Stimulated activated CD8-positive, alpha-beta memory T cell treated with anti-CD3 and anti-CD28 coated beads, Interleukin-15, amount 100 ng/mL, for 24 hours (primary cell): Measurements from ENCODE around the gene CSTB.

Experiments used
- DNase-seq: peaks from one replicate; pipeline ENCODE4 v3.0.0-alpha.2; 2020; ENCODE audit warnings: low read depth

Gene CSTB

DNA sequence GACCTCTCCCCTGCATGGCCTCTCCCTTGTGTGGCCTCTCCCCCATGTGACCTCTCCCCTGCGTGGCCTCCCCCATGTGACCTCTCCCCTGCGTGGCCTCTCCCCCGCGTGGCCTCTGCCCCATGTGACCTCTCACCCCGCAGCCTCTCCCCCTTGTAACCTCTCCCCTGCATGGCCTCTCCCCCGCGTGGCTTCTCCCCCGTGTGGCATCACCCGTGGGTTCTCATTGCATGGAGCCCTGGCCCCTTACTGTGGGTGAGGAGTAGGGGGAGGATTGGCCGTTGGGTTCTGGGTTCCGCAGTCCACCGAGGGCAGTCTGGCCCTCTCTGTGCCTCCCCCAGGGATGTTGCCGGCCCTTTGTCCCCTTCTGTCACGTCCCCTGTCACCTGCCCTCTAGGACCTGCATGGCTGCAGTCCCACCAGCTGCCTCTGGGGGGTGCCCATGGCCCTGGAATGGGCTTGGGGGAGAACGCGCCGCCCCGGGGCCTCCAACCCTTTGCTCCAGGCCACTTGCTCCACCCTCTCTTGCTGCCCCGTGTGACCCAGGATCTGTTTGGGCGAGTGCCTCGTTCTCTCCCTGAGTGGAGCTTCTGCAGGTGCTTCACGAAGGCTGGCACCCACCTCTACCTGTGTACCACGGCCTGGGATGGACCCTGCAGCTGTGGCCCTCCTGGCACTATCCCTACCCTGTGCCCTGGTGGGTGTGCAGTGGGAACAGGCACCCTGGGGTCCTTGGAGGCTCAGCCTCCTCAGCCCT lies 34.6 kb upstream of the CSTB start:
- peak; percentile 84 for DNase-seq

DNA sequence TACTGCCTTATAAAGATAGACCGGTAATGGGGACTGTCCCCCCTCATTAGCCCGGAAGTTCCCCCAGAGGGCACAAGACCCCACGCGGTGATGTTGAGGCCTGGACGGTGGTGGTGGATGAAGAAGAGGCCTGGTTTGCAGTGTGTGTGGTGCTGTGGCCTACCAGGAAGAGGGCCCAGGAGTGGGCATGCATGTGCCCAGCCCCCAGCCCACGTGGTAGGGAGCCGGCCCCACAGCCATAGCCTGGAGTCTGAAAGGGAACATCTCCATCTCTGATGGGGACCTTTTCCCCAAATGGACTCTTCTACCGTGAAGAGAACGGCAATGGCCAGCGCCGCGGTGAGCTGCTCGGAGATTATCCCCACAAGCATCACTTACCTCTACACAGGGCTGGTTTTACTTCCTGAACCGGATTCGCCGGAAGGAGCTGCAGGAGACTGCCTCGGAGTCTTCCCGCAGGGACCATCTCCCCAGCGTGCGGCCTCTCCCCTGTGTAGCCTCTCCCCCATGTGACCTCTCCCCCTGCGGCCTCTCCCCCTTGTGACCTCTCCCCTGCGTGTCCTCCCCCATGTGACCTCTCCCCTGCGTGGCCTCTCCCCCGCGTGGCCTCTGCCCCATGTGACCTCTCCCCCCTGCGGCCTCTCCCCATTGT lies 33.9 kb upstream of the CSTB start:
- DNase-seq = no peak

- no peak for DNase-seq
Observed at GRCh38 chr21:43809346-43809799, 33.3 kb upstream of the CSTB start.

DNA sequence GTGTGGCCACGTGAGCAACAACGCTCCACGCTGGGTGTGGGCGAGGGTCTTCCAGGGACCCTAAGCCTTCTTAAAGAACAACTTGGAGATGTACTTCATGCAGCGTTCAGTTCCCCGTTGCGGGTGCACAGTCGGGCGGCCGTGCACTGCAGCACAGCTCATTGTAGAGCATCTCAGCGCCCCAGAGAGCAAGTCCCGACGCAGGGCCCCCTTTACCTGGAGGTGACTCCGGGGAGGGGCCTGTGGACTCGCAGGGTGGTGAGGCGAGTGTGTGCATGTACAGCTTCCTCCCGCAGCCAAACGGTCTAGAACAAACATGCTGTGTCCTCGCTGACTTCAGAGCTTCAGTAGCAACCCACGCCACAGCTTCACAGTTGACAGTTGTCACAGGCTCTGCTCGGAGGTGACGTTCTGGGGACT lies 32.7 kb upstream of the CSTB start:
- DNase-seq = no peak

GRCh38 chr21:43808367-43808766 lies 32.3 kb upstream of the CSTB start:
- DNase-seq = no peak

- DNase-seq = no peak
Observed at GRCh38 chr21:43806017-43806710, 30.1 kb upstream of the CSTB start.

DNA sequence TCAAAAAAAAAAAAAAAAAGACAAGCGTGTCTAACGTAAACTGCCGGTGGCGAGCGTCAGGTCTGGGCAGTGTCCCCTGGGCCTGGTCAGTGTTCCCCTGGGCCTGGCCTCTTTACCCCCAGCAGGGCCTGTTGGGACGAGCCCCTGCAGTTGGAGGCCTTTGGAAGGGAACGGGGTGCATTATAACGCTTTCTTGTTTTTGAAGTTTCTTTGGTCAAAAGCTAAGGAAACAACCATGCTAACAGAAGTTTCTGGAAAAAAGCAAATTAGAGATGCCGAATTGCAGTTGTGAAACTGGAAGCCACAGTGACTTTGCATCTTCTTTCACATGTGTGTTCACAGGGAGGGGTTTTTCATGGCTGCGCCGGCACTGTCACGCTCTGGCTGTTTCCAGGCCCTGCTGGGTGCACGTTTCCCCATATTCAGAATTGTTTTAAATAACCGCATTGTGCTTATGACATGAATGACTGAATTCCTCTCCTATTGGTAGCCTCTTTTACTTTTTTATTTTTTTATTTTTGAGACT lies 29.2 kb upstream of the CSTB start:
- no peak for DNase-seq

- DNase-seq = no peak
Observed at GRCh38 chr21:43803558-43804300, 27.6 kb upstream of the CSTB start.

- DNase-seq = no peak
Observed at GRCh38 chr21:43802713-43803313, 26.7 kb upstream of the CSTB start.

DNA sequence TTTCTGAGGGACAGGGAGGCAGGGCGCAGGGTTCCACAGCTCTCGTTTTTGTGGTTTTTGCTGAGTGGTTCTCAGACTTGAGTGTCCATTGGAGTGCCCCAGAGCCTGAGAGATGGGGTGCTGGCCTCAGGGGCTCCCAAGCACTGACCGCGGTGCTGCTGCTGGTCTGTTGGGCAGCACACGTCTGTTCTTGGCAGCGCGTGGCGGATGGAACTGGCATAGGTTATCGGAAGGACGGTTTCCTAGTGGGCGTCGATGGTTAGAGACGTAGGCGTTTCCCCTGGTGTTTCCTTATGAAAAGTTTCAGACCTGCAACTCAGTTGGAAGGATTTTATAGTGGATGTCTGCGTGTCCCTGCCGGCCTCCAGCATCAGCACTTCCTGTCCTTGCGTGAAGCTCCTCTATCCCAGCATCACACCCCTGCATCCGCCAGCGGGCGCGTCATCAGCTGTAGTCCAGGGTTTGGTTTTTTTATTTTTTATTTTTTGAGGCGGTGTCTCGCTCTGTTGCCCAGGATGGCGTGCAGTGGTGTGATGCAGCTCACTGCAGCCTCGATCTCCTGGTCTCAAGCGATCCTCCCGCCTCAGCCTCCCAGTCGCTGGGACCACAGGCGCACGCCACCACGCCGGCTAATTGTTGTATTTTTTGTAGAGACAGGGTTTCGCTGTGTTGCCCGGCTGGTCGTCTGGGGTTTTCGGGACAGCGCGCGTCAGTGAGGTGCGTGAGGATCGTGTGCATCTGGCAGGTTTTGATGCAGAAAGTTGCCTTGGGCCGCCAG lies 25.1 kb upstream of the CSTB start:
- no peak for DNase-seq

- no peak for DNase-seq
Observed at GRCh38 chr21:43800566-43800965, 24.5 kb upstream of the CSTB start.

DNA sequence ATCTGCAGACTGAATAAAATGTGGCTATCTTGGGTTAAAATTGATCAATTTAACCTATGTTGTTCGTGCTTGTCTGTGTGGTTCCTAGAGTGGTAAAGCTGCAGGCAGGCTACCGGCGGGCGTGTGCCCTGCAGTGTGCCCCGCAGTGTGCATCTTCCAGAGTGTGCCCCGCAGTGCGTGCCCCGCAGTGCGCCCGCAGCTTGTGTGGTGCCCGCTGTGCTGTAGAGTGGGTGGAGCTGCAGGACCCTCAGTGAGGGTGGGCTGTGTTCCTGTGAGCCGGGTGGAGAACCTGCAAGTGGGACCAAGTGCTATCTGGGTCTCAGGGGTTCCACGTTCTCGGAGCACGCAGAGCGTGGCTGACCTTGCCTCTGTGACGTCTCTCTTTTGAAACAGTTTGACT lies 24.0 kb upstream of the CSTB start:
- no peak for DNase-seq

- no peak for DNase-seq
Observed at GRCh38 chr21:43799301-43799840, 23.3 kb upstream of the CSTB start.

GRCh38 chr21:43797925-43798715 lies 22.0 kb upstream of the CSTB start:
- DNase-seq = no peak

GRCh38 chr21:43797415-43797814 lies 21.3 kb upstream of the CSTB start:
- DNase-seq = no peak

DNA sequence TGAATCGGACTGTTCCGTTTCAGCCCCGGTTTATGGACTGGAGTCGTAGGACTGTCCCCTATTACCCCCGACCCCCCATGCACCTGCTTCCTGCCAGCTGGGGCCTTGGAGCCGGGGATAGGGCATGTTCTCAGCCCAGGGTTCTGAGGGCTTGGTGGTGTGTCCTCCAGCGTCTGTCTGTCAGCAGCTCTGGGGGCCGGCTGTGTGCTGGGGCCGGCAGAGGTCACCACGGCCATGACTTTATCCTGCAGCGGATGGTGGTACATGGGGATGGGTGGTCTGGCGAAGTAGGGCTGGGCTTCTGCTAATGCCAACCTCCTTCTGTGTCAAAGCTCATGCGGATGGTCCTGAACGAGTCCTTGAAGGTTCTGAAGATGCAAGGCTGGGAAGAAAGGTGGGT lies 18.7 kb upstream of the CSTB start:
- no peak for DNase-seq

DNA sequence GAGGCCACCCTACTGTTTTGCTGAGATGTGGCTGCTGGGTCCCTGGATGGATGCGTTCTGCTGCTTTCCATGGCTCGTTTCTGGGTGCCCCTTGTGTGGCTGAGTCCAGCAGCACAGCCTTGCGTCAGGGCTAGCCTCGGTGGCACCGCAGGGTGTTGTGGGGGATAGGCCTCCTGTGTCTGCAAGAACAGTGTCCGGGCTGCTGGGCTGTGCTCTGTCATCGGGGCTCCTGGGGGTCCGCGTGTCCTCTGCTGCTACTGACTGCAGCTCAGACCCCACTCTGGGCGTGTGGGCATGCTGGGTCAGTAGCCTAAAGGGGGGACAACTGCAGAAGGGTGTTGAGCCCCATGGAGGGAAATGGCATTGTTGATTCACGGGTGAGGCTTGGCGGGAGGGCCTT lies 18.2 kb upstream of the CSTB start:
- DNase-seq = no peak

DNA sequence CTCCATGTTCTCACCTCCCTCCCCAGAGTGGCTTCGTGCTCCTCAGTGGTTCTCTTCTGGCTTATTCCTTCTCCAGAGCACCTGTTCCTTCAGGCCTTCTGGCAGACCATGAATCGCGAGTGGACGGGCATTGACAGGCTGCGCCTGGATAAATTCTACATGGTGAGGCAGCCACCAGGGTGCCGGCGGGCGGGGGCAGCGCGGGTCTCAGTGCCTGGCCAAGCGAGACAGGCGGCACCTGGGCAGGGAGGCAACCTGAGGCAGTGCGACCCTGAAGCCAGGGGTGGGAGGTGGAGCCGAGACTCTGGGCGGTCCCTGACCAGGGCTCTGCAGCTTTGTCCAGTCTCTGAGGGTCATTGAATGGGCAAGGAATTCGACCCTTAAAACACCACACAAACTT lies 17.1 kb upstream of the CSTB start:
- DNase-seq = no peak

- no peak for DNase-seq
Observed at GRCh38 chr21:43792406-43792805, 16.3 kb upstream of the CSTB start.

- DNase-seq = no peak
Observed at GRCh38 chr21:43790010-43790524, 14.0 kb upstream of the CSTB start.
